ENCODE measurements around the gene SERPIND1.

SERPIND1 gene

DNA sequence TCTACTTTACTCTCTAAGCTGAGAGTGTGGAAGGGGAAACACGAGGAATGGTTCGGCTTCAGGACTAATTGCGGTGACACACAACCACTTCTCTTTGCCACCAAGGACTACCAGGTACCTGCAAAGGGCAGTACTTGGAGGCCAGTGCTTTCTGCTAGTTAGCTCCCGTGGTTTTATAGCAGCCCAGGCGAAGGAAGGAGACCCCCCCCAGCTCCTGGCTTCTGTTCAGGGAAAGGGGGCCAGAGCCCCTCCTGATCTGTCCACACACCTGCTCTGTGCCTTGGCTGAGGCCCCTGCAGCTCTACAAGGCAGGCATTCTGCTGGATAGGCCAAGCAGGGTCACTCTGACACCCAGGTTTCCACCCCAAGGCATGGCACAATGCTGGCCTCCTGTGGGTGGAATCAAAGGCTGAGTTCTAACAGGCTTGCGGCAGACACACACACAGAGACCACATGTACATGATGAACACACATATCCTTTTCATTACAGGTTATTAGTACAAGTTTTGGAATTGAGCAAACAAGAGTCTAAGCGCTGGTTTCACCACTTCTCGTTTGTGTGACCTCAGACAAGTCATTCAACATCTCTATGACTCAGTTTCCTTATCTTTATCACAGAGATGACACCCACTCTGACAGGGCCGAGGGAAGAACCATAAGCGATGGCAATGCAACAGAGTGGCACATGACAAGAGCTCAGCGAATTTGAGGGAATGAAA lies 7.5 kb downstream of the SERPIND1 start:
- no peak for TF ChIP-seq PPARA (CRISPR knock-in tag; IDR thresholded peaks at IDR 0.05; ENCODE audit: borderline replicate concordance)
- TF ChIP-seq BACH2 (CRISPR knock-in tag; IDR thresholded peaks at IDR 0.05; ENCODE audit: borderline replicate concordance) = no peak
- TF ChIP-seq TOX (CRISPR knock-in tag; IDR thresholded peaks at IDR 0.05; ENCODE audit: borderline replicate concordance) = no peak
- TF ChIP-seq ESRRG (CRISPR knock-in tag; IDR thresholded peaks at IDR 0.05) = no peak
- no peak for TF ChIP-seq CREB5 (CRISPR knock-in tag; IDR thresholded peaks at IDR 0.05; ENCODE audit: low read depth)
- no peak for ATAC-seq

- TF ChIP-seq ZNF70 (CRISPR knock-in tag; IDR thresholded peaks at IDR 0.05) (no peak), ISL1 (CRISPR knock-in tag; IDR thresholded peaks at IDR 0.05) (no peak), RARB (CRISPR knock-in tag; IDR thresholded peaks at IDR 0.05) (no peak), CSDC2 (CRISPR knock-in tag; IDR thresholded peaks at IDR 0.05) (no peak), OSR1 (CRISPR knock-in tag; IDR thresholded peaks at IDR 0.05) (no peak), BACH2 (CRISPR knock-in tag; IDR thresholded peaks at IDR 0.05; ENCODE audit: borderline replicate concordance) (no peak), ZNF565 (CRISPR knock-in tag; conservative IDR thresholded peaks at IDR 0.05; ENCODE audit: low read depth) (no peak), ESRRG (CRISPR knock-in tag; IDR thresholded peaks at IDR 0.05) (no peak)
- no peak for ATAC-seq
Measured at GRCh38 chr22:20782083-20782482, 8.2 kb downstream of the SERPIND1 start.

DNA sequence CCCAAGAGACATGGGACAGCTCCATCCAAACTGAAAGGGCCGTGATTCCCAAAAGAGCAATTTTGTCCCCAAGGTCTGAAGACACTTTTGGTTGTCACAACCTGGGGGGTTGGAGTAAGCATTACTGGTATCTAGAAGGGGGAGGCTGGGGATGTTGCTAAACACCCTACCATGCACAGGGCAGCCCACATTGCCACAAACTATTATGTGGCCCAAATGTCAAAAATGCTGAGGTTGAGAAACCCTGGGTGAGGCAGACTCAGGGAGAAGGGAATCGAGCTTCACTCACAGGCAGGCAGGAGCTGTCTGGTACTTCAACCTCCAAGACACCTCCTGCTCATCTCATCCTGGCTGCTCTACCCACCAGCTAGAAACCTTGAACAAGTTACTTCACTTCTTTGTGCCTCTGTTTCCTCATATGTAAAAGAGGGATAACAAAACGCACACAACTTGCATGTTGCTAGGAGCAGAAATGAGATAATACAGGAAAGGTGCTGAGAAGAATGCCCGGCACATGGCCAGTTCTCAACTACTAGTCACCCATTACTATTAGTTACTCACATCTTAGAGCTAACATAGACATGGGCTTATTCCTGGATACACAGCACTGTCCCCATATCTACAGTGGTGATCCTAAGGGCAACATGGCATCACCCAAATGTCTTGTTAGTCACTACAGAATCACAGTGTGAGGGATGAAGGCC lies 8.8 kb downstream of the SERPIND1 start:
- TF ChIP-seq PPARA (CRISPR knock-in tag; IDR thresholded peaks at IDR 0.05; ENCODE audit: borderline replicate concordance) = no peak
- no peak for TF ChIP-seq SNAI2 (CRISPR knock-in tag; IDR thresholded peaks at IDR 0.05)
- TF ChIP-seq RARB (CRISPR knock-in tag; IDR thresholded peaks at IDR 0.05) = no peak
- TF ChIP-seq ZFP3 (CRISPR knock-in tag; IDR thresholded peaks at IDR 0.05) = no peak
- no peak for TF ChIP-seq ZNF8 (CRISPR knock-in tag; IDR thresholded peaks at IDR 0.05)
- no peak for TF ChIP-seq ESRRG (CRISPR knock-in tag; IDR thresholded peaks at IDR 0.05)
- TF ChIP-seq OSR1 (CRISPR knock-in tag; IDR thresholded peaks at IDR 0.05) = no peak
- no peak for TF ChIP-seq ZNF70 (CRISPR knock-in tag; IDR thresholded peaks at IDR 0.05)
- TF ChIP-seq POU6F1 (CRISPR knock-in tag; IDR thresholded peaks at IDR 0.05; ENCODE audit: borderline replicate concordance, low read depth) = no peak
- no peak for TF ChIP-seq CREB5 (CRISPR knock-in tag; IDR thresholded peaks at IDR 0.05; ENCODE audit: low read depth)
- no peak for TF ChIP-seq CSDC2 (CRISPR knock-in tag; IDR thresholded peaks at IDR 0.05)
- no peak for TF ChIP-seq TOX (CRISPR knock-in tag; IDR thresholded peaks at IDR 0.05; ENCODE audit: borderline replicate concordance)
- no peak for ATAC-seq

DNA sequence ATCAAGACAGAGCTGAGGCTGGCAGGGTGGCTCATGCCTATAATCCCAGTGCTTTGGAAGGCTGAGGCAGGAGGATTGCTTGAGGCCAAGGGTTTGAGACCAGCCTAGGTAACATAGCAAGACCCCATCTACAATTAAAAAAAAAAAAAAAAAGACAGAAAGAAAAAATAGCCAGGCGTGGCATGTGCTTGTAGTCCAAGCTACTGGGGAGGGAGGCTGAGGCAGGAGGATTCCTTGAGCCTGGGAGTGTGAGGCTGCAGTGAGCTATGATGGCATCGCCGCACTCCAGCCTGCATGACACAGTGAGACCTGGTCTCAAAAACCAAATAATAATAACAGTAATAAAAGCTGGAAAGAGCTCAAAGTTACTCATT lies 9.4 kb downstream of the SERPIND1 start:
- TF ChIP-seq ZFP30 (CRISPR knock-in tag; IDR thresholded peaks at IDR 0.05) (no peak), RARB (CRISPR knock-in tag; IDR thresholded peaks at IDR 0.05) (no peak), ZNF8 (CRISPR knock-in tag; IDR thresholded peaks at IDR 0.05) (no peak), ZC3H10 (CRISPR knock-in tag; IDR thresholded peaks at IDR 0.05) (no peak), BACH2 (CRISPR knock-in tag; IDR thresholded peaks at IDR 0.05; ENCODE audit: borderline replicate concordance) (no peak), CSDC2 (CRISPR knock-in tag; IDR thresholded peaks at IDR 0.05) (no peak), ZFP3 (CRISPR knock-in tag; IDR thresholded peaks at IDR 0.05) (no peak), ISL1 (CRISPR knock-in tag; IDR thresholded peaks at IDR 0.05) (no peak), ZNF565 (CRISPR knock-in tag; conservative IDR thresholded peaks at IDR 0.05; ENCODE audit: low read depth) (no peak), TCF4 (CRISPR knock-in tag; IDR thresholded peaks at IDR 0.05; ENCODE audit: borderline replicate concordance) (no peak), PATZ1 (CRISPR knock-in tag; IDR thresholded peaks at IDR 0.05; ENCODE audit: borderline replicate concordance) (no peak), TOX (CRISPR knock-in tag; IDR thresholded peaks at IDR 0.05; ENCODE audit: borderline replicate concordance) (no peak), ARNTL (CRISPR knock-in tag; IDR thresholded peaks at IDR 0.05; ENCODE audit: borderline replicate concordance, low read depth) (no peak), GLIS3 (CRISPR knock-in tag; IDR thresholded peaks at IDR 0.05) (no peak)
- TF ChIP-seq, protein P1, sequence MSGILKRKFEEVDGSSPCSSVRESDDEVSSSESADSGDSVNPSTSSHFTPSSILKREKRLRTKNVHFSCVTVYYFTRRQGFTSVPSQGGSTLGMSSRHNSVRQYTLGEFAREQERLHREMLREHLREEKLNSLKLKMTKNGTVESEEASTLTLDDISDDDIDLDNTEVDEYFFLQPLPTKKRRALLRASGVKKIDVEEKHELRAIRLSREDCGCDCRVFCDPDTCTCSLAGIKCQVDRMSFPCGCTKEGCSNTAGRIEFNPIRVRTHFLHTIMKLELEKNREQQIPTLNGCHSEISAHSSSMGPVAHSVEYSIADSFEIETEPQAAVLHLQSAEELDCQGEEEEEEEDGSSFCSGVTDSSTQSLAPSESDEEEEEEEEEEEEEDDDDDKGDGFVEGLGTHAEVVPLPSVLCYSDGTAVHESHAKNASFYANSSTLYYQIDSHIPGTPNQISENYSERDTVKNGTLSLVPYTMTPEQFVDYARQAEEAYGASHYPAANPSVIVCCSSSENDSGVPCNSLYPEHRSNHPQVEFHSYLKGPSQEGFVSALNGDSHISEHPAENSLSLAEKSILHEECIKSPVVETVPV (CRISPR knock-in tag; IDR thresholded peaks at IDR 0.05) = no peak
- ATAC-seq = no peak
